Measurements from ENCODE around the gene UBE2N. TPM values are rescaled to one million over a fixed set of nuclear protein-coding genes. Genes with fewer than 3 reads are reported as not detected.

The UBE2N gene
- total RNA-seq, 4 donors from 2014 or later = 22.3 to 55.9 (median 30.8) TPM

DNA sequence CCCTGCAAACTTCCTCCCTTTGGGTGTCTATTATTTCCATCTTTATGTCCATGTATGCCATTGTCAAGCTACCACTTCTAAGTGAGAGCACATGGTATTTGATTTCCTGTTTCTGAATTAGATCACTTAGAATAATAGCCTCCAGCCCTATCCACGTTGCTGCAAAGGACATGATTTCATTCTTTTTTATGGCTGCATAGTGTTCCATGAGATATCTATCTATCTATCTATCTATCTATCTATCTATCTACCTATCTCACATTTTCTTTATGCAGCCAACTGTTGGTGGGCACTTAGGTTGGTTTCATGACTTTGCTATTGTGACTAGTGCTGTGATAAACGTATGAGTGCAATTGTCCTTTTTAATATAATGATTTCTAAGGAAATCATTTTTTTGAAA, 14.3 kb upstream of the UBE2N start:
- no peak for DNase-seq
- intact Hi-C loops (cut with DNase I) = no loop called here
- H3K27ac ChIP-seq = no peak overlapping the region
- H3K4me1 ChIP-seq = no peaks in the 10 kb centered on the region
- TF ChIP-seq, protein P1, sequence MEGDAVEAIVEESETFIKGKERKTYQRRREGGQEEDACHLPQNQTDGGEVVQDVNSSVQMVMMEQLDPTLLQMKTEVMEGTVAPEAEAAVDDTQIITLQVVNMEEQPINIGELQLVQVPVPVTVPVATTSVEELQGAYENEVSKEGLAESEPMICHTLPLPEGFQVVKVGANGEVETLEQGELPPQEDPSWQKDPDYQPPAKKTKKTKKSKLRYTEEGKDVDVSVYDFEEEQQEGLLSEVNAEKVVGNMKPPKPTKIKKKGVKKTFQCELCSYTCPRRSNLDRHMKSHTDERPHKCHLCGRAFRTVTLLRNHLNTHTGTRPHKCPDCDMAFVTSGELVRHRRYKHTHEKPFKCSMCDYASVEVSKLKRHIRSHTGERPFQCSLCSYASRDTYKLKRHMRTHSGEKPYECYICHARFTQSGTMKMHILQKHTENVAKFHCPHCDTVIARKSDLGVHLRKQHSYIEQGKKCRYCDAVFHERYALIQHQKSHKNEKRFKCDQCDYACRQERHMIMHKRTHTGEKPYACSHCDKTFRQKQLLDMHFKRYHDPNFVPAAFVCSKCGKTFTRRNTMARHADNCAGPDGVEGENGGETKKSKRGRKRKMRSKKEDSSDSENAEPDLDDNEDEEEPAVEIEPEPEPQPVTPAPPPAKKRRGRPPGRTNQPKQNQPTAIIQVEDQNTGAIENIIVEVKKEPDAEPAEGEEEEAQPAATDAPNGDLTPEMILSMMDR (IDR thresholded peaks at IDR 0.05) = no peak
- no peak for TF ChIP-seq POLR2A (IDR thresholded peaks at IDR 0.05)
- no peaks in the 10 kb centered on the region for H3K9me3 ChIP-seq
- no peak overlapping the region for H3K4me3 ChIP-seq (replicated peaks in 1 of 3)
- H3K36me3 ChIP-seq = no peaks in the 10 kb centered on the region
- H3K27me3 ChIP-seq = no peaks in the 10 kb centered on the region
- 76 to 77% methylated on average over 2 of the region's 2 CpGs for WGBS, 2 donors

DNA sequence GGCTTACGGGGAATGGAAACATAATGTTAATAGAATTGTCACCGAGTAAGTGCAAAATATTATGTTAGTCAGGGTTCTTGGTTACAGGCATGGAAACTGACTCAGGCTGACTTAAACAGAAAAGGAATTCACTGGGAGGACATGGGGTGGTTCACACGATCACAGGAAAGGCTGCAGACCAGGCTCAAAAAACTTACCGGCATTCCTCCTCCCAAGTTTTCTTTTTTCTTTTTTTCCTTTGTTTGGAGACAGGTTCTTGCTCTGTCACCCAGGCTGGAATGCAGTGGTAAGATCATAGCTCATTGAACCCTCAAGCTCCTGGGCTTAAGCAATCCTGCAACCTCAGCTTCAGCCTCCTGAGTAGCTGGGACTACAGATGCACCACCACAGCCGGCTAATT, 11.9 kb upstream of the UBE2N start:
- no peaks in the 10 kb centered on the region for H3K36me3 ChIP-seq
- TF ChIP-seq POLR2A (IDR thresholded peaks at IDR 0.05) = no peak
- TF ChIP-seq, protein P1 (IDR thresholded peaks at IDR 0.05) = no peak
- WGBS, 2 donors = 72 to 74% methylated on average over 5 of the region's 5 CpGs
- H3K27me3 ChIP-seq = no peaks in the 10 kb centered on the region
- no peak for DNase-seq
- H3K9me3 ChIP-seq = no peaks in the 10 kb centered on the region
- H3K27ac ChIP-seq = no peak overlapping the region
- H3K4me1 ChIP-seq = no peaks in the 10 kb centered on the region
- H3K4me3 ChIP-seq (replicated peaks in 1 of 3) = no peak overlapping the region
- intact Hi-C loops (cut with DNase I) = no loop called here

DNA sequence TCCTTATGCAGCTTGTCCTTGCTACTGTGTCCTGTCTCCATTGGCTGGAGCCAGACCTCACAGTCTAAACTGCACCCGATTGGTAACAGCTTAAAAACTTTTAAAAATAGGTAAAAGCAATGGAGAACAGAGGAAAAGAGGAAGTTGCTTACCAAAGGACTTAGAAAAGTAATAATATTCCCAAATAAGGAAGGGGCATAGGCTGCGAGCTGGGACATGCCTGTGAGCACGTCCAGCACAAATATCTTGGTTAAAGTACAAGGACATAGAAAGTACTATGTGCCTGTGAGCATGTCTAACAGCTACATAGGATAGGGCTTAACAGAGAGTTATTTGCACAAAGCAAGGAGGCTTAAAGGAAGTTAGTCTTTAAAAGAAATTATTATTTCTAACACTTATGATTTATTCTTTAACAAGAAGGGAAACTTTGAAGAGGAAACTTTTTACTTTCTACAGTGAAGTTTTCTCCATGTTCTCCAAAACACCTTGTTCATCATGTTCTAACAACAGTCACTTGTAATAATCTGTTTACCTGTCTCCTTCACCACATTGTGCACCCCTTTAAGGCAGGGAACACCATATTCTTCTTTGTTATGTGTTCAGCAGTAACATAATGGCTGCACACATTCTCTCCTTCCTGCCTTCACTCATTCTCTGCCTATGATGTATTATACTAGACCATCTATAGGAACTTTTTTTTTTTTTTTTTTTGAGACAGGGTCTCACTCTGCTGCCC, 9.8 kb upstream of the UBE2N start:
- Histone ChIP-seq H3K4me1 (no peaks in the 10 kb centered on the region), H3K4me3 (replicated peaks in 1 of 3) (no peak overlapping the region), H3K9me3 (no peaks in the 10 kb centered on the region), H3K27ac (no peak overlapping the region), H3K36me3 (no peaks in the 10 kb centered on the region), H3K27me3 (no peaks in the 10 kb centered on the region)
- DNase-seq = no peak
- TF ChIP-seq, protein P1 (IDR thresholded peaks at IDR 0.05) = no peak
- TF ChIP-seq POLR2A (IDR thresholded peaks at IDR 0.05) = no peak
- intact Hi-C loops (cut with DNase I) = no loop called here
- WGBS, 2 donors = 78 to 80% methylated on average over 3 of the region's 3 CpGs

DNA sequence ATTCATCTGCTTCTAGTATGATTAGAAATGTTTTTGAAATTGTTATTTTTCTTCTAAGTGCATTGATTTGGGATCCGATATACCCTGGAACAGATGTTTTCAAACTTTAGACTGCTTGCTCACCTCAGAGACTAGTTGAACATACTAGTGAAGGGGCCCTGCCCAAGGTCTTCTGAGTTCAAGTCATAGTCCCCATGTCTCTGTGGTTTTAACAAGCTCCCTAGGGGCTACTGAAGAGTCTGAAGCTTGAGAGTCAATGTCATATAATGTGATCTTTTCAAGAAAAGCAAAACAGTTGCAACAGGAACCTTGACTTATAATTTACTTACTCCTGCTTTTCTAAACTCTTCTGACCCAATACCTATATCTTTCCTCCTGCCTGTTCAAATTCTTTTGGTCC, 7.5 kb upstream of the UBE2N start:
- 89 to 97% methylated on average over 1 of the region's 1 CpG for WGBS, 2 donors
- H3K36me3 ChIP-seq = no peaks in the 10 kb centered on the region
- intact Hi-C loops (cut with DNase I) = no loop called here
- H3K27ac ChIP-seq = no peak overlapping the region
- no peaks in the 10 kb centered on the region for H3K4me1 ChIP-seq
- no peaks in the 10 kb centered on the region for H3K27me3 ChIP-seq
- no peak for DNase-seq
- H3K9me3 ChIP-seq = no peaks in the 10 kb centered on the region
- TF ChIP-seq, protein P1 (IDR thresholded peaks at IDR 0.05) = no peak
- TF ChIP-seq POLR2A (IDR thresholded peaks at IDR 0.05) = no peak
- no peak overlapping the region for H3K4me3 ChIP-seq (replicated peaks in 1 of 3)

DNA sequence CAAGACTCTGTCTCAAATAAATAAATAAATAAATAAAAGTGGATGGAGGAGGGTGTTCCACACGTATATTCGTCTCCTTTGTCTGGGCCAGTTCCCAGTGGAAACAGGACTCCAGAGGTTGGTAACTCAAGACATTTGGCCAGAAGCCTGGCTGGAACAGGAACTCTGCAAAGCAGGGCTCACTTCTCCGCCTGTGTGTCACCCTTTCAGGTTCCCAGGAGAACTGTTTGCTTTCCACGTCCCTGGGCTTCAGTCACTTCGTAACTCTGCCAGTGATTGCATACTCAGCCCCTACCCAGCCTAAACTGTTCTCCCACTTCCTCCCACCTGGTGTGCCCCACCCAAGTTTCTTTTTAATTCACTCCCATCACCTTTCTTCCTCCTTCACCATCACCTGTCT, 7.0 kb upstream of the UBE2N start:
- Histone ChIP-seq H3K4me1 (no peaks in the 10 kb centered on the region), H3K27ac (no peak overlapping the region), H3K27me3 (no peaks in the 10 kb centered on the region), H3K4me3 (replicated peaks in 1 of 3) (no peak overlapping the region), H3K36me3 (no peaks in the 10 kb centered on the region), H3K9me3 (no peaks in the 10 kb centered on the region)
- TF ChIP-seq, protein P1 (IDR thresholded peaks at IDR 0.05) = no peak
- no peak for TF ChIP-seq POLR2A (IDR thresholded peaks at IDR 0.05)
- intact Hi-C loops (cut with DNase I) = no loop called here
- WGBS, 2 donors = 72 to 79% methylated on average over 5 of the region's 5 CpGs
- no peak for DNase-seq

Data from thyroid gland (tissue), 4 donors.